K562 (cell line): ENCODE data around the gene DPM1. TPM values are rescaled to one million over a fixed set of nuclear protein-coding genes. Genes with fewer than 3 reads are reported as not detected.

Experiments
- BACH1 ChIP-seq: fragments of 200-800 bp; sonication (Bioruptor generic); IDR thresholded peaks from 2 replicates; pipeline ENCODE4 v1.6.1; 2016; ENCODE audit warnings: missing genetic modification characterization, missing compliant biosample characterization
- CBFB ChIP-seq: sonication (generic); formaldehyde crosslinking; IDR thresholded peaks from 2 replicates; pipeline ENCODE4 v1.4.0; 2020; ENCODE audit warnings: mild to moderate bottlenecking, missing genetic modification reagents
- CTBP1 ChIP-seq: fragments of 450-650 bp; IDR thresholded peaks from 2 replicates; pipeline ENCODE4 v1.6.1; 2016; ENCODE audit warnings: borderline replicate concordance
- FIP1L1 ChIP-seq: fragments of 200-400 bp; formaldehyde crosslinking; IDR thresholded peaks from 2 replicates; pipeline ENCODE4 v1.6.1; 2018; ENCODE audit warnings: mild to moderate bottlenecking, low read depth, low read length; ENCODE audit not compliant: poor library complexity, severe bottlenecking
- FOXJ3 ChIP-seq: sonication (generic); formaldehyde crosslinking; IDR thresholded peaks from 2 replicates; pipeline ENCODE4 v1.4.0; 2020; ENCODE audit warnings: mild to moderate bottlenecking, missing genetic modification reagents
- FUS ChIP-seq: fragments of 200-400 bp; formaldehyde crosslinking; optimal IDR thresholded peaks from 2 replicates; pipeline ENCODE3; 2017; ENCODE audit warnings: low read depth, low read length
- GTF2A2 ChIP-seq: IDR thresholded peaks from 2 replicates; pipeline ENCODE4 v1.6.1; 2016; ENCODE audit warnings: mild to moderate bottlenecking, missing genetic modification characterization, missing compliant biosample characterization
- KDM1A ChIP-seq, 2 experiments: fragments of 450-650 bp; IDR thresholded peaks; 2 replicates each; pipeline ENCODE4 v1.6.1; 2016; ENCODE audit warnings: mild to moderate bottlenecking in 2 of 2
- LCOR ChIP-seq: sonication (generic); formaldehyde crosslinking; IDR thresholded peaks from 2 replicates; pipeline ENCODE4 v1.8.0; 2022; ENCODE audit warnings: mild to moderate bottlenecking, missing genetic modification reagents
- MTA1 ChIP-seq: fragments of 450-650 bp; IDR thresholded peaks from 2 replicates; pipeline ENCODE4 v1.6.1; 2017; ENCODE audit warnings: borderline replicate concordance
- NKRF ChIP-seq: fragments of 450-650 bp; IDR thresholded peaks from 2 replicates; pipeline ENCODE4 v1.6.1; 2016; ENCODE audit warnings: borderline replicate concordance
- PCBP2 ChIP-seq: fragments of 200-400 bp; formaldehyde crosslinking; IDR thresholded peaks from 2 replicates; pipeline ENCODE4 v1.6.1; 2018; ENCODE audit warnings: low read length, low read depth, mild to moderate bottlenecking, moderate library complexity; ENCODE audit not compliant: poor library complexity, severe bottlenecking
- RAD21 ChIP-seq, 2 experiments: fragments of 250-450 bp in 1 of 2; fragments of 450-650 bp in 1 of 2; sonication (Bioruptor Pico) in 1 of 2; formaldehyde crosslinking in 1 of 2; IDR thresholded peaks in 1 of 2; conservative IDR thresholded peaks in 1 of 2; 2 replicates each; pipeline versions ENCODE4 v1.4.0 to v1.8.0; 2020 to 2022; ENCODE audit warnings: mild to moderate bottlenecking in 2 of 2, moderate library complexity in 1 of 2
- RB1 ChIP-seq: fragments of 450-650 bp; IDR thresholded peaks from 2 replicates; pipeline ENCODE4 v1.6.1; 2017; ENCODE audit warnings: low read depth, mild to moderate bottlenecking
- TAF9B ChIP-seq: fragments of 450-650 bp; IDR thresholded peaks from 2 replicates; pipeline ENCODE4 v1.6.1; 2018; ENCODE audit warnings: mild to moderate bottlenecking; ENCODE audit not compliant: partially characterized antibody
- TCF7 ChIP-seq: sonication (generic); IDR thresholded peaks from 2 replicates; pipeline ENCODE4 v1.6.1; 2016; ENCODE audit warnings: antibody characterized with exemption, borderline replicate concordance
- ZNF311 ChIP-seq: fragments of 250-450 bp; sonication (Bioruptor Pico); IDR thresholded peaks from 2 replicates; pipeline ENCODE4 v1.4.0; 2020; ENCODE audit warnings: mild to moderate bottlenecking, moderate library complexity
- ZNF551 ChIP-seq: fragments of 250-450 bp; sonication (Bioruptor Pico); IDR thresholded peaks from 2 replicates; pipeline ENCODE4 v1.5.0; 2021; ENCODE audit warnings: mild to moderate bottlenecking, moderate library complexity
- polyA plus RNA-seq, 8 experiments: library from polyadenylated mRNA; depleted of rRNA in 4 of 8; stranded (reverse) in 5 of 8; unstranded in 3 of 8; fragments of >200 nt; fragmentation: Nextera tagmentation in 2 of 8; fragmentation: Illumina TruSeq in 1 of 8; extraction: Ambion mirVana in 2 of 8; extraction: Trizol in 1 of 8; gene quantifications; 2 replicates each; pipeline versions ENCODE4 v1.2.1 to v1.2.3, GENCODE V29; 2011 to 2014; ENCODE audit warnings: inconsistent platforms in 1 of 8, missing spikeins in 1 of 8
- total RNA-seq, 7 experiments: library from RNA; depleted of rRNA in 6 of 7; stranded (reverse); fragments of >200 nt in 6 of 7; fragmentation: Illumina TruSeq in 2 of 7; extraction: Trizol in 2 of 7; gene quantifications; 2 replicates each; pipeline versions ENCODE4 v1.2.1 to v1.2.3, GENCODE V29; 2011 to 2021; ENCODE audit warnings: low replicate concordance in 1 of 7
- TF ChIP-seq, protein P1 (sequence below), 2 experiments: fragments of 450-650 bp in 1 of 2; IDR thresholded peaks; 2 replicates each; pipeline ENCODE4 v1.6.1; 2011 to 2017; ENCODE audit warnings: low read depth in 2 of 2, antibody characterized with exemption in 1 of 2, borderline replicate concordance in 1 of 2, low read length in 1 of 2, mild to moderate bottlenecking in 1 of 2, mixed read lengths in 1 of 2; ENCODE audit not compliant: control insufficient read depth in 1 of 2
- TF ChIP-seq, protein P2 (sequence below), 2 experiments: fragments of 250-450 bp in 1 of 2; fragments of 450-650 bp in 1 of 2; sonication (Bioruptor Pico) in 1 of 2; IDR thresholded peaks; 2 replicates each; pipeline versions ENCODE4 v1.6.1 to v1.8.0; 2016 to 2021; ENCODE audit warnings: mild to moderate bottlenecking in 2 of 2, moderate library complexity in 2 of 2, missing compliant biosample characterization in 1 of 2, missing genetic modification characterization in 1 of 2

Gene DPM1
- total and polyA plus RNA-seq, 9 of the 15 experiments (the other 6 are each of a cell fraction or from before 2014, with no cell fraction given), result 75.2 to 190 (median 153) TPM

- no peak for TF ChIP-seq ZNF551 (CRISPR knock-in tag)
- no peak for TF ChIP-seq LCOR (CRISPR knock-in tag)
- TF ChIP-seq CBFB (CRISPR knock-in tag), result no peak
- TF ChIP-seq FOXJ3 (CRISPR knock-in tag), result no peak
- TF ChIP-seq, protein P1, sequence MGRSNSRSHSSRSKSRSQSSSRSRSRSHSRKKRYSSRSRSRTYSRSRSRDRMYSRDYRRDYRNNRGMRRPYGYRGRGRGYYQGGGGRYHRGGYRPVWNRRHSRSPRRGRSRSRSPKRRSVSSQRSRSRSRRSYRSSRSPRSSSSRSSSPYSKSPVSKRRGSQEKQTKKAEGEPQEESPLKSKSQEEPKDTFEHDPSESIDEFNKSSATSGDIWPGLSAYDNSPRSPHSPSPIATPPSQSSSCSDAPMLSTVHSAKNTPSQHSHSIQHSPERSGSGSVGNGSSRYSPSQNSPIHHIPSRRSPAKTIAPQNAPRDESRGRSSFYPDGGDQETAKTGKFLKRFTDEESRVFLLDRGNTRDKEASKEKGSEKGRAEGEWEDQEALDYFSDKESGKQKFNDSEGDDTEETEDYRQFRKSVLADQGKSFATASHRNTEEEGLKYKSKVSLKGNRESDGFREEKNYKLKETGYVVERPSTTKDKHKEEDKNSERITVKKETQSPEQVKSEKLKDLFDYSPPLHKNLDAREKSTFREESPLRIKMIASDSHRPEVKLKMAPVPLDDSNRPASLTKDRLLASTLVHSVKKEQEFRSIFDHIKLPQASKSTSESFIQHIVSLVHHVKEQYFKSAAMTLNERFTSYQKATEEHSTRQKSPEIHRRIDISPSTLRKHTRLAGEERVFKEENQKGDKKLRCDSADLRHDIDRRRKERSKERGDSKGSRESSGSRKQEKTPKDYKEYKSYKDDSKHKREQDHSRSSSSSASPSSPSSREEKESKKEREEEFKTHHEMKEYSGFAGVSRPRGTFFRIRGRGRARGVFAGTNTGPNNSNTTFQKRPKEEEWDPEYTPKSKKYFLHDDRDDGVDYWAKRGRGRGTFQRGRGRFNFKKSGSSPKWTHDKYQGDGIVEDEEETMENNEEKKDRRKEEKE (IDR thresholded peaks at IDR 0.05; ENCODE audit: borderline replicate concordance in 1 of 2, control insufficient read depth in 1 of 2, low read depth in 2 of 2, low read length in 1 of 2), result no peak
- no peak for TF ChIP-seq FIP1L1
- TF ChIP-seq MTA1, result no peak
- TF ChIP-seq RB1, result peak; percentile 71
- TF ChIP-seq ZNF311, result no peak
- no peak for TF ChIP-seq TCF7
- peak; percentile 99 for TF ChIP-seq TAF9B
- no peak for TF ChIP-seq PCBP2
- TF ChIP-seq RAD21 (CRISPR knock-in tag; conservative IDR thresholded peaks at IDR 0.05 in 1 of 2, IDR thresholded peaks at IDR 0.05 in 1 of 2), result no peak
- TF ChIP-seq, protein P2, sequence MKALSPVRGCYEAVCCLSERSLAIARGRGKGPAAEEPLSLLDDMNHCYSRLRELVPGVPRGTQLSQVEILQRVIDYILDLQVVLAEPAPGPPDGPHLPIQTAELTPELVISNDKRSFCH (CRISPR knock-in tag; IDR thresholded peaks at IDR 0.05), result no peak
- TF ChIP-seq, protein P2 (tag; IDR thresholded peaks at IDR 0.05), result no peak; the same call in 1 of the 2 replicates
- TF ChIP-seq BACH1 (tag), result no peak
- TF ChIP-seq NKRF, result peak; percentile 77
- TF ChIP-seq FUS, result no peak
- no peak for TF ChIP-seq KDM1A (IDR thresholded peaks at IDR 0.05)
- TF ChIP-seq CTBP1, result no peak; the same call in 1 of the 2 replicates
- TF ChIP-seq GTF2A2 (tag), result no peak
Observed at GRCh38 chr20:50957798-50958614, at the start of gene DPM1 (continued).
